Renal pelvis (tissue), 4 donors: ENCODE measurements around the gene EIF5. TPM values are rescaled to one million over a fixed set of nuclear protein-coding genes. Genes with fewer than 3 reads are reported as not detected.

Experiments used
- DNase-seq: peaks from one replicate; pipeline ENCODE4 v3.0.0-alpha.2; 2013
- polyA plus RNA-seq, 3 donors: library from polyadenylated mRNA; unstranded; fragments of 120-200 nt; gene quantifications; one replicate each; pipeline ENCODE4 v1.2.1, GENCODE V29; 2013; ENCODE audit not compliant: insufficient read length in 3 of 3

EIF5 gene
- polyA plus RNA-seq, 3 donors, result 226 to 257 (median 257) TPM

- no peak for DNase-seq
These were observed 58.5 kb downstream of the EIF5 start for GRCh38 chr14:103392572-103392971.

GRCh38 chr14:103393070-103393469 is 59.0 kb downstream of the EIF5 start:
- DNase-seq, result no peak

GRCh38 chr14:103393676-103394626 is 59.9 kb downstream of the EIF5 start:
- no peak for DNase-seq

Other genes starting within 250 kb of the EIF5 start
- 1 to 10 TPM; 2.3 to 8.3 (median 6.1) TPM for gene EXOC3L4, start 239.5 kb upstream of the EIF5 start, polyA plus RNA-seq
- 10 to 100 TPM; 29.9 to 42.4 (median 34.5) TPM for gene TNFAIP2, start 210.8 kb upstream of the EIF5 start, polyA plus RNA-seq
- gene MARK3, start 51.2 kb downstream of the EIF5 start, polyA plus RNA-seq, result 100 to 1,000 TPM in 2 of 3 donors, 10 to 100 TPM in 1; 92.0 to 135 (median 103) TPM
- gene CKB, start 188.6 kb downstream of the EIF5 start, polyA plus RNA-seq, result 100 to 1,000 TPM; 185 to 228 (median 194) TPM
- gene TRMT61A, start 195.0 kb downstream of the EIF5 start, polyA plus RNA-seq, result 10 to 100 TPM in 1 of 3 donors, 1 to 10 TPM in 2; 8.9 to 10.5 (median 9.1) TPM
- 10 to 100 TPM; 28.2 to 31.6 (median 28.9) TPM for gene BAG5, start 228.4 kb downstream of the EIF5 start, polyA plus RNA-seq
- 10 to 100 TPM; 37.8 to 43.5 (median 43.4) TPM for gene COA8, start 228.7 kb downstream of the EIF5 start, polyA plus RNA-seq